HG02588 (cell line): ENCODE measurements around the gene SP9.
"Not testable (repeated sequence)": the region's sequence is repeated elsewhere in the genome, so short reads cannot be mapped to it uniquely, and the experiment has no call there.

Experiments used
- ATAC-seq: cut with Tn5 transposase; IDR thresholded peaks from one replicate; pipeline ENCODE4 v1.9.1; 2021; ENCODE audit warnings: mild to moderate bottlenecking, moderate library complexity; ENCODE audit not compliant: unreplicated experiment

SP9 gene

GRCh38 chr2:174344716-174345461 lies 10.1 kb downstream of the SP9 start:
- no peak for ATAC-seq

GRCh38 chr2:174350018-174350417 lies 15.3 kb downstream of the SP9 start:
- no peak for ATAC-seq

GRCh38 chr2:174350593-174351181 lies 15.9 kb downstream of the SP9 start:
- ATAC-seq = no peak

- no peak for ATAC-seq
Observed at GRCh38 chr2:174353004-174353403, 18.2 kb downstream of the SP9 start.

- ATAC-seq = no peak
Observed at GRCh38 chr2:174356347-174356746, 21.6 kb downstream of the SP9 start.

- not testable (repeated sequence) for ATAC-seq
Observed at GRCh38 chr2:174359663-174360062, 24.9 kb downstream of the SP9 start.

GRCh38 chr2:174362949-174363348 lies 28.2 kb downstream of the SP9 start:
- ATAC-seq = no peak

GRCh38 chr2:174363492-174364225 lies 28.9 kb downstream of the SP9 start:
- ATAC-seq = not testable (repeated sequence)

GRCh38 chr2:174364628-174365027 lies 29.9 kb downstream of the SP9 start:
- ATAC-seq = no peak

- no peak for ATAC-seq
Observed at GRCh38 chr2:174365571-174365970, 30.8 kb downstream of the SP9 start.

GRCh38 chr2:174368691-174369090 lies 33.9 kb downstream of the SP9 start:
- ATAC-seq = no peak

- no peak for ATAC-seq
Observed at GRCh38 chr2:174376967-174377366, 42.2 kb downstream of the SP9 start.

GRCh38 chr2:174383796-174384195 lies 49.0 kb downstream of the SP9 start:
- no peak for ATAC-seq

- no peak for ATAC-seq
Observed at GRCh38 chr2:174385201-174385600, 50.4 kb downstream of the SP9 start.
